Fibroblast of lung (primary cell): Measurements from ENCODE around the gene PCDH7.

ENCODE experiments used
- EZH2 ChIP-seq: IDR thresholded peaks from 2 replicates; pipeline ENCODE4 v1.5.1; 2012; ENCODE audit warnings: low read length, control low read depth, mild to moderate bottlenecking; ENCODE audit errors: missing control alignments
- TF ChIP-seq, protein P1 (sequence below), 2 donors: IDR thresholded peaks in 1 of 2; conservative IDR thresholded peaks in 1 of 2; 1 replicate in 1 of 2; 2 replicates in 1 of 2; pipeline ENCODE4 v1.5.1; 2011 to 2012; ENCODE audit warnings: low read length in 2 of 2, control low read depth in 1 of 2, inconsistent platforms in 1 of 2, low read depth in 1 of 2, mild to moderate bottlenecking in 1 of 2

DNA sequence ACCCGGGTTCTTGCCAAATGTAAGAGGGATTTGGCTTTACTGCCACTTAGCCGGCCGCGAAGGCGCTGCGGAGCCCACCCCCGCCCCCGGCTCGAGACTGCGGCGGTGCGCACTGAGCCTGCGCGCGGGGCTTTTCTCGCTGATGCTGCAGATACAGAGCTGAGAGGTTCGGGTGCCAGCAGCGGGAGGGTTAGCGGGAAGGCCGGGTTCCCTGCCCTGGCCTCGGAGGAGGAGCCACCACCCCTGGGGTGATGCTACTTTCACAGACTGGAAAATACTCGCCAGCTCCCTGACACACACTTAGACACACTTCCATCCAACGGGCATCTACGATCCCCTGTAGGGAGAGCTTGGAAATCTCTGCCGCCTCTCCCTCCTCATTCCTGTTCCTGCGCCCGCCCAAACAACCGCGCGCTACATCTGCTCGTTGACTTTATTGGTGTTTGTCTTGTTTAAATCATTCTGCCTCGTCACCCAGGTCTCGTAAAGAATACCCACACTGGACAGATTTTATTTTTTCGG is 2.1 kb upstream of the PCDH7 start:
- TF ChIP-seq, protein P1, sequence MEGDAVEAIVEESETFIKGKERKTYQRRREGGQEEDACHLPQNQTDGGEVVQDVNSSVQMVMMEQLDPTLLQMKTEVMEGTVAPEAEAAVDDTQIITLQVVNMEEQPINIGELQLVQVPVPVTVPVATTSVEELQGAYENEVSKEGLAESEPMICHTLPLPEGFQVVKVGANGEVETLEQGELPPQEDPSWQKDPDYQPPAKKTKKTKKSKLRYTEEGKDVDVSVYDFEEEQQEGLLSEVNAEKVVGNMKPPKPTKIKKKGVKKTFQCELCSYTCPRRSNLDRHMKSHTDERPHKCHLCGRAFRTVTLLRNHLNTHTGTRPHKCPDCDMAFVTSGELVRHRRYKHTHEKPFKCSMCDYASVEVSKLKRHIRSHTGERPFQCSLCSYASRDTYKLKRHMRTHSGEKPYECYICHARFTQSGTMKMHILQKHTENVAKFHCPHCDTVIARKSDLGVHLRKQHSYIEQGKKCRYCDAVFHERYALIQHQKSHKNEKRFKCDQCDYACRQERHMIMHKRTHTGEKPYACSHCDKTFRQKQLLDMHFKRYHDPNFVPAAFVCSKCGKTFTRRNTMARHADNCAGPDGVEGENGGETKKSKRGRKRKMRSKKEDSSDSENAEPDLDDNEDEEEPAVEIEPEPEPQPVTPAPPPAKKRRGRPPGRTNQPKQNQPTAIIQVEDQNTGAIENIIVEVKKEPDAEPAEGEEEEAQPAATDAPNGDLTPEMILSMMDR (conservative IDR thresholded peaks at IDR 0.05 in 1 of 2, IDR thresholded peaks at IDR 0.05 in 1 of 2; ENCODE audit: low read depth in 1 of 2, low read length in 2 of 2): no peak
- TF ChIP-seq EZH2: no peak
